Hematopoietic multipotent progenitor cell (in vitro differentiated cells): Measurements from ENCODE around the gene SEMA7A. TPM values are rescaled to one million over a fixed set of nuclear protein-coding genes. Genes with fewer than 3 reads are reported as not detected.

ENCODE experiments used
- DNase-seq, 3 donors: peaks; one replicate each; pipeline ENCODE4 v3.0.0-alpha.2; 2011 to 2015; ENCODE audit warnings: low read depth in 2 of 3, low spot score in 2 of 3
- total RNA-seq: library from RNA; depleted of rRNA; stranded (reverse); fragments of >200 nt; gene quantifications from one replicate; pipeline ENCODE4 v1.2.3, GENCODE V29; 2012

SEMA7A gene
- total RNA-seq, 1 donor, result 19.4 TPM

DNA sequence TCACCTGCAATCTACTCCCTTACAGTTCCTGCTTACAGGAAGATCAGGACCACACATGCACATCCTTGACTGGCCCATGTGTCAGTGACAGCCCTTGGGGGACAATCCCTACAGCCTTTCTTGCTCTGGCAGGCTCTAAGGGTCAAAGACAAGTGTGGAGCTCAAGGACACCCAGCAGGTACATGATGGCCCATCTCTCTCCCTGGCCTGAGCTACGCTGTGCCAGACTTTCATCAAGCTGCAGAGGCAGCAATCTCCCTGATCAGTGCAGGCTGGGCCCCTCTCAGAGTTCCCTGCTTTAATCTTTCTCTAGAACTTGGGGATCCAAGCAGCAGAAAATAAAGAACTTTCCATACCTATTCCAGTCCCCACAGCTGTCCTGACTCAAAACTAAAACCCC lies 2.6 kb downstream of the SEMA7A start:
- no peak for DNase-seq

DNA sequence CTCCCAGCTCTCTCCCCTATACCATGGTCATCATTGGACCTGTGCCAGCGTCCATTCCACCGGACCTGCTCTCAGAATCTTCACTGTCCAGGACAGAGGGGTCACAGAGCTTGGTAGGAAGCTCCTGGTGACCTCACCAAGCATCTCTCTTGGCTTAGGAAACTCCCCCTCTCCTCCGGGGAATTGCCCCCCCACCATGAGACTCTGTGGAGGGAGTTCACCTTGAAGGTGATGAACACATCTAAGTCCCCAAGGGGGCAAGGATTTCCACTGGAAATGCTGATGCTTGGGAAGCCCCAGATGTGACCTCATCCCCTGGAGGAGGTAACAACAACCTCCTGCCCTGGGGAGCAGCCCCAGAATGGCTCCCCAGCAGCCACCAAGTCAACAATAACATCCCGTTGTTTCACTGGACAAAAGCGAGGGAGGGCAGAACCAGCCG lies 3.2 kb downstream of the SEMA7A start:
- no peak for DNase-seq

DNA sequence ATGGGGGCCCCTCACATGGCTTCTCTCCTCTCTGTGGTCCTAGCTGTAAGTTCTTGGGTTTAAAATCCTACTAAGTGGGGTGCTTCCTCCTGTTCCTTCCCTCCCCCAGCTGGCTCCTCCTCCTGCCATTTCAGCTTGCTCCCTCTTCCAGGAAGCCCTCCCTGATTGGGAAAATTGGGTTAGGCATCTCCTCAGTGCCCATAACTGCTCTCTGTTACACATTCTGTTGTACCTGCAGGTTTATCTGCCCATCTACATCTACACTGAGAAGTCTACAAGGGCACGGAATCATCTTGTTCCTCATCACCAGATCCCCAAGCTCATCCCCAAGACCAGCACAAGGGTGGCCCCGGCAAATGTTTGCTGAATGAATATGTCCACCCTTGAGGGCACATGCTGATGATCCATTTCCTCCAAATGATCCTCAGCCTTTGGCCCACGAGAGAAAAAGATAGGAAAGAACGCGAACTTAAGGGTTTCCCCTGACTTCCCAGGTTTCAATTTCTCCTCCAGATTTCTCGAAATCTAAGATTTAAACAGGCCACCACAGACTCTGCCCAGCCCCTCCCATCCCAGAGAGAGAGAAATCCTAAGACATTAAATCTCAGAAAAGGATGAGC lies 3.9 kb downstream of the SEMA7A start:
- no peak for DNase-seq

DNA sequence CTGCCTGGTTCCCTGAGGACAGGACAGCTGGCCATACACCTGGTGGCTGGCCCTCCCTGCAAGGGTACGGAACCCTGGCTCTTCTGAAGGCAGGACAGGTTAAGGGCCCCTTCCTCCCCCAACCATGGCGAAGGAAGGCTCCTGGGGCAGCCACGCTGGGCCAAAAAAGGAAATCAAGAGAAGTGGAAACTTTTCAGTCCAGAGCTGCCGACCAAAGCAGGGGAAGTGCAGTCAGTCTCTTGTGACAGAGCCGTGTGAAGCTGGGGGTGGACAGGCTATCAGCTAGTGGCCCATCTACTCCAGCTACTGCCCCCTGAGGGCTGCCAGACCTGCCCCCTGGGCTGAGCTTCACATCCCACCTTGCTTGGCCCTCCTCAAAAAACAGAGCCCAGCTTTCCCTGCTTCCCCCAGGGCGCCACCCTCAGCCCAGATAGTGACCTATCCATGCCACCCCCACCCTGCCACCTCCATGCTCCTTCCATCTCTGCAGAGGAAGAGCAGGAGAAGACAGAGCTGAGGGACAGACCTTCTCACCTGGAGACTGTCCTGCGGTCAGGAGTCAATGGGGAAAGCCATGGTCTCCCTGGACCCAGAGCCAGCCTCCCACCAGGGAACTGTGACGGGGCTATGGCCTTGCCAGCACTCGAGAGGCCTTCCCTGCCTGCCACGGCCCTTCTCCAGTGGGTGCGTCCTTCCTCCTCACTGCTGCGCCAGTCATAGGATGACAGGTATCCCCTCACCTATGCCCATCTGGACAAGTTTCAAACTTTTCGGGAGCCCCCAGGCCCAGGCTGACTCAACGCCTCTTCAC lies 4.6 kb downstream of the SEMA7A start:
- no peak for DNase-seq

DNA sequence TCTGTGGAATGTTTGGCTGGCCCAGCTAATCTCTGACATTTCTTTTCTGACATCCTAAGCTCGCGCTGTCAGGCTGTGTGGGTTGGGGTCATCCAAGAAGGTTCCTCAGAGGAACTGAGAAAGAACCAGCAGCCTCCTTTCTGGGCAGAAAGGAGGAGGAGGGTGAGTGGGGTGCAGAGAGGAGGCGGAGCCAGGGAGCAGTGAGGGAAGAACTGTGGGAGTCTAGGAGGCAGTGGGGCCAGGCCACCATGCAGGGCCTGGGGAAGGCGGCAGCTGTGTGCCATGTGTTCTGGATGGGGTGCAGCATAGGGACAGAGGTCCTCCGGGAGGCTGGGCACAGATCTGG lies 5.3 kb downstream of the SEMA7A start:
- DNase-seq, result no peak

DNA sequence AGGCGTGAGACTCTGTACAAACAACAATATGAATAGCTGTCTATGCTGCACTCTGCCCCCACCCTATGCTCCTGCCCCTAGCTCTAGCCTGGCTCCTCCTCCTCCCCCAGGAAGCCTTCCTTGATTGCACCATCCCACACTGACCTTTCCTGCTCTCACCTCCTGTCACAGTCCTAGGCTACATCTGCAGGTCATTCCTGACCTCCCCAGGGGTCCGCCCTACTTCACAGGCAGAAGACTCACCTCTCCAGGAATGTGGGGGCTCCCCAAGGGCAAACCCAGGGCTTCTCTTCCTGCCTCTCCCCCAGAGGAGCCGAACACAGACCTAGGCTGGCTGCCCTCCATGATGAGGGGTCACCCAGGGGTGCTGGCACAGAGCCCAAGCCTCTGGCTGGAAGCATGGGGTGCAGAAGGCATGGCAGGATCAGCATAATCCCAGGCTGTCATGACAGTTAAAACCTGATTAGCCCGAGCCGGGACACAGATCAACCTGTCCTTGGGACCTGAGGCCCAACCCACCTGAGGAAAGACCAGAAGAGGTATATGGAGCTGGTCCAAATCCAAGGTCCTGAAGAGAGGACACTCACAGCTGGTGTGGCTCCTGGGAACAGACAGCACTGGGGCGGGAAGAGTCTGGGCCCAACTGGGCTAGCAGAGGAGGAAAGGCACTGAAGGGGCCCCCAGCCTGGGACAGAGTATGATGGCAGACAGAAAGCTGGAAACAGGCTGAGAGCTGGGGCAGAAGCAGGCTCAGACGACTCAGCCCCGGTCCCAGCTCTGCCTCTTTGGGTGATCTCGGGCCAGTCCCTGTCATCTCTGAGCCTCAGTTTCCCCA lies 5.9 kb downstream of the SEMA7A start:
- DNase-seq, result no peak

DNA sequence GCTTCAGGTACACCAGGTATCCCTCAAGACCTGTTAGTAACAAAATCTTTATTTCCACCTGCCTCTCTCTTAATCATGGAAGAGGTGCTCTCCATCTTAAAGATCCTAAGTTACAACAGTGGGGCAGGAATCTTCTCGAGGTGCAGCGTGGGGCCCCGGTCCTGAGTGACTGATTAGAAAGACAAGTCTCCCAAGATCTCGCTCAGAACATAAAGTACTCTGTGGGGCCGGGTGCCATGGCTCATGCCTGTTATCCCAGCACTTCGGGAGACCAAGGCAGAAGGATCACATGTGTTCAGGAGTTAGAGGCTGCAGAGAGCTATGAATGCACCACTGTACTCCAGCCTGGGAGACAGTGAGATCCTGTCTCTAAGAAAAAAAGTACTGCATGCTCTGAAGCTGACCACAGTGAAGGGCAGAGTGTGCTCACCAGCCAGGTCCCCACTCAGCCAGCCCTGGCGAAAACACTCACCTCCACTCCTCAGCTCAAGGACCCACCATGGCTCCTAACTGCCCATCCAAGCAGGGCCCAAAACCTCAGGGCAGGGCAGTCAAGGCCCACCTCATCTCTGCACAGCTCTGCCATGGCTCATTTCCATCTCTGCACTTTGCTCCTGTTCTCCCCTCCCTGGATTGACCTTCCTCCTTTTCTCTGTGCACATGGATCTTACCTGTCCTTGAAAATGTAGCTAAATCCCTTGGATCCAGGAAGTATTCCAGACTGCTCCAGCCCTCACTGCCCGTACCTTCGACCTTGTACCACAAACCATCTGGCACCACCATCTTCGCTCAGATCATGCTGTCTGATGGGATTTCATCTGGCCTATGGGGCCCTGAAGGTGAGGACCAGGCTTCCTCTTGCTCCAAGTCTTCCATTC lies 7.1 kb downstream of the SEMA7A start:
- no peak for DNase-seq

DNA sequence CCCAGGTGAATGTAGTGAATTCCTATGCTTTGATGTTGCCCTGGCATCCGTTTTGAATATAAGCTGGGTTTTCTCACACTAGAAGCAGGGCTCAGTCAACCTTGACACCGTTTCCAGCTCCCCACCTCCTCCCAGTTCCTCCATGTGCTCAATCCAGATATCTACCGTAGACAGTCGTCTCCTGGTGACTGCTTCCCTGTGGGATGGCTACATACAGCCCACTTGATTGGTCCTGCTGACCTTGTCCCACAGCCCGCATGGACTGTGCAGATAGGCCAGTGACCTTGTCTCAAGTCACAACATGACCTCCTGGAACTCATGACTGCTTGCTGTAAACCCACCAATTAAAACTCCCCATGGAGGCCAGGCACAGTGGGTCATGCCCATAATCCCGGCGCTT lies 8.1 kb downstream of the SEMA7A start:
- DNase-seq, result no peak

DNA sequence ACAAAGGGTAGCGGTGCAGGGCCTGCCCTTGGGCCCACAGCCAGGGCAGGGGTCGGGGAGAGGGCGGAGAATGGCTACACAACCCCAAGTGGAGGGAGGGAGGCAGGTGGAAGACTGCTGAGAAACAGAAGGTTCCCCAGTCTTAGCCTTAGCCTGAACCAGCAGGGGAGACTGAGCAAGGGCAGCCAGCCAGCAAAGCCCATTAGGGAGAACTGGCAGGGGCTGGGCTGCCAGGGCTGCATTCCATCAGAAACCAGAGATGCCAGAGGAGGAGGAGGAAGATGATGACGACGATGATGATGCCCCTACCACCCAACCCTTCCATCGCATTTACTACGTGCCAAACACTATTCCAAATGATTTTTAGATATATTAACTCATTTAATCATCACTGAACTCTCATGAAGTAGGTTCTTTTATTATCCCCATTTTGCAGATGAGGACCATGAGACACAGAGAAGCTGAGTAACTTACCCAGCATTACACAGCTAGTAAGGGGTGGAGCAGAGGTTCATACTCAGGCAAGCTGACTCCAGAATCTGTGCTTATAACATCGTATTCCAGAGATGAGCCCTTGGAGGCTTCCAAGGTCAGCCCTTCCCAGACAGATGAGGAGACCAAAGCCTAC lies 8.7 kb downstream of the SEMA7A start:
- DNase-seq, result no peak

DNA sequence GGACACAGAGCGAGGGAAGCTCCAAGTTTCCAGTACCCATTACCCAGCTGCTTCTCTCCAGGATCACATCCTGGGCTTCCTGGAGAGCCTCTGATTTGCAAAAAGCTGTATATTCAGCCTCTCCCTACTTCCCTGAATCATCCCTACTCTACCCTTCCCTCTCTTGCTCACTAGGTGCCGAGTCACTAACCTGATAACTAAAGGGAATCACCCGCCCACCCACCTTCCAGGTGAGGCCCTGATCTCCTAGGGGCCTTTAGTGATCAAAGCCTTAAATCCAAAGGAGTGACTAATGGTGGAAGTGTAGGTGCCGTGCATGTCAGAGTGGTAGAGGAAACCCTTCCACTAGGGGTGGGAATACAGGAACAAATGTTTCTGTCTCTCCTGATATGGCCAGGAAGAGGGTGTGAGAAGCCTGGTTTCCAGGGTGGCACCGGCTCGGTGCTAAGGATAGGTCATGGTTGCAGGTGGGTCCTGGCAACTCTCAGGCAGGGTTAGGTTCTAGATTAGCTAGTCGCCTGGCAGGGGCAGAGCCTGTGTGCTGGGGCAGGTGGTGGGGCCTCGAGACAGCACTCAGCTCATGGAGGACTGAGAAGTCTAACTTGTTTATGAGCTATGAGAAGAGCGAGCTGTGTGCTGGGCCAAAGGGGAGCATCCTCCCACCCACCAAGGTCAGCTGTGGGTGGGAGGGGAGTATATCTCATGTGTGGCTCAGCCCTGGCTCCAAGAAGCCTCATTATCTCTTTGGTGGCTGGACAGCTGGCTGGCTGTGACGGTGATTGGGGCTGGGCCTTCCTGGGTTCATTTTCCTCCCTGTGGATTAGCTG lies 10.1 kb downstream of the SEMA7A start:
- DNase-seq, result no peak

DNA sequence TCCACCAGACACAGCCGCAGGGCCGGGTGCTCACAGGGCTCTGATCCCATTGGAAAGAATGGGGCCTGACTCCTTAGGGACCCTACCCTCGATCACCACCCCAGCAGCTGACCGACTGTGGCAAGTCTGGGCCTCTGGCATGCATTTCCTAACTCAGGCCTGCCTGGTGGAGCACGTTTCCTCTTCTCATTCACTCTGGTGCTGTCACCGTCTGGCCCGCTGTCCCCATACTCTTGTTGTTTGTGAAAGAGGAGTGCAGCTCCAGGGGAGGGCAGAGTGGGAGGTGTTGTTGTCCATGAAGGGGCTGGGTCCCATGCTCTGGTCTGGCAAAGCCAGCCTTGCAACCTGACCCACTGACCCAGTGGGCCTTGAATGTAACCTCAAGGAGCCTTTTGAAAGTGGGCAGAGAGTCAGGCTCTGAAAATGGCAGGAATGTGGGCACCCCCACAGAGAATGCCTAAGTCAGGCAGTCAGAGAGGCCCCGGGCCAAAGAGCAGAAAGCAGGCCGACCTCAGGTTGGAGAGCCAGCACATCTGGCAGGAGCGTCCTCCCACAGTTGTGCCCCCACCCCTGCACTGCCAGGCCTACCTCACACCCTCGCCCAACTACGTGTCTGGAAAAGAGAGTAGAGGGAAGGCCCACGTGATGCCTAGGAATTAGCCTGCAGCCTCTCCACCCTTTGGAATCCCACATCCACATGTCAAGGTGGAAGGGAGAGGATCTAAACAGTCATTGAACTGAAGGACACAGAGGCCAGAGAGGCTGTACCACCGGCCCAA lies 10.9 kb downstream of the SEMA7A start:
- peak in 1 of 3 donors; percentile 36 for DNase-seq

DNA sequence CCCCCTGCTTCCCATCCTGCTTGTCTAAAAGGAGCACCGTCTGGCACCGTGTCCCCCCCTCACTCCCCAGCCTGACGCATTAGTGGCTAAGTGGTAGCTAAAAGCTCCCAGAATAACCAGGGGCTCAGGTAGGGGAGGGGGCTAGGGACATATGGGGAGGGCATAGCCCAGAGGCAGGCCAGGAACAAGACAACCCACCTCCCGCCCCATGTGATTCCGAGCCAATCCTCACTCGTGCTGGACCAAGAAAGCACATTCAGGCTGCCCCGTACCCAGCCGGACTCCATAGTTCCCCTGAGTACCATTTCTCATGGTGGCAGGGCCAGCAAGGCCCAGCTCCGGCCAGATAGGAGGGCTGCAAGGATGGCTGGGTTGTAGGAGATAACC lies 11.5 kb downstream of the SEMA7A start:
- no peak for DNase-seq

DNA sequence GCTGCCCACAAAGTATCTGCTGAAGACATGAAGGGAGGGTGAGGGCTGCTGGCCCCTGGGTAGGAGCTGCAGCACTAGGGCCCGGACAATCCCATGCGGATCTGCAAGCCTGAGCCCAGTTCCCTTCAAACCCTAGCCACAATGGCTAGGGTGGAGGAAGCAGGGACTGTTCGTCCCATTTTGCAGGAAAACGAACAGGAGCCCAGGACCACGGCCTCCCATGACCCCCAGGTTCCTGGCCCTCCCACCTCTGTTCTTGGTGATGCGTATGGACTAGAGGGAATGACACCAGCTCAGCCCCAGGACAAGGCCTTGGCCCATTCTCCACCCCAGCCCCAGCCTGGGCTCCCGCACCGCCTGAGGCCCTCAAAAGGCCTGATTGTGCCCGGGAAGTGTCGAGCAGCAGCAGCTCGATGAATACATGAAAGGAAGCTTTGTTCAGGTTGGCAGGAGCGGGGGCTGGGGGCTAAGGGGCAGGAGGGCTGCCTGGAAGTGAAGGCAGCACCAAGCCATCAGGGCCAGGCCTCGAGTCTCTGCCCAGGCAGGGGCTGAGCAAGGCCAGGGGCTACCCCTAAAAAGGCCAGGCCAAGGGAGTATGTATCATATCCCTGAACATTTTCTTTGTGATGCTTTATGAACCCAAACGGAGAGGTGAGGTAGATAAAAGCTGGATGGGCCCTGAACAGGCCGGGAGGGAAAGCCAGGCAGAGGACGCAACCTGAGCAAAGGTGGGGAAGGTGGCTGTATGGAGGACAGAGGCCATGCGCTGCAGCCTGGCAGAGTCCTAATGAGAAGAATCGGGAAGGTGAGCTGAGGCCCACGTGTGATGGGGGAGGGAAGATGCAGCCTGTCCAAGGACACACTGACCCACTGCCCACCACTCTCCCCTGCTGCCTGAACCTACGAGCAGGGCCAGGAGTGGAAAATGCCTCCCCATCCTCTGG lies 12.2 kb downstream of the SEMA7A start:
- no peak for DNase-seq

DNA sequence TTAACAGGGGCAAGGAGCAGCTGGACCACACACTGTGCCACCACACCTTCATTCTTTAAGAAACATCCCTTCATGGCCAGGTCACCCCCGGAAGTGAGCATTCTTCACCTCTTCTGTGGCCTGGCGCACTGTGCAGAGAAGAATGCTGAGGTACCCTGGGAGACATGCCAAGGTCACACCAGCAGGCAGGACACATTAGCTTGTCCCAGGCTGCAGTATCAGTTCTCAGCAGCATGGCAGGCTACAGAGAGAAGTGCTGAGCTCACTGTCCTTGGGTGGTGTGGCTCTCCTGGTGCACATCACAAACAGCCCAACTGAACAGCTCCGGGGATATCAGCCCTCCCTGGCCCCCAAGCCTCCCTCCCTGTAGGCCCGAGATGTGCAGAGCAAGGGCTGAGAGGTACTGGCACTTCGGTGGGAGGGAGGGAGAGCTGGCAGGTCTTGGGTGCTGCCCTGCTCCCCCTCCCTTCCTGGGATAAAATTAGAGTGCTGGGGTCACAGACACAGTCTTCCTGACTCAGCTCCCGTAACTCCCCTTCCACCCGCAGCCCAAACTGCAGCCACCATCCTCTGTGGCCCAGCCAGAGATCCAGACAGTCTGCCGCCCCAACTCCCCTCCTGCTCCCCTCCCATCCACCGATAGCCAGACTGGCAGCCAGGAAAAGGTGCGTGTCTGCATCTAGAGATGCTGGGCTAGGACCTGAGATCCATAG lies 13.4 kb downstream of the SEMA7A start:
- no peak for DNase-seq

DNA sequence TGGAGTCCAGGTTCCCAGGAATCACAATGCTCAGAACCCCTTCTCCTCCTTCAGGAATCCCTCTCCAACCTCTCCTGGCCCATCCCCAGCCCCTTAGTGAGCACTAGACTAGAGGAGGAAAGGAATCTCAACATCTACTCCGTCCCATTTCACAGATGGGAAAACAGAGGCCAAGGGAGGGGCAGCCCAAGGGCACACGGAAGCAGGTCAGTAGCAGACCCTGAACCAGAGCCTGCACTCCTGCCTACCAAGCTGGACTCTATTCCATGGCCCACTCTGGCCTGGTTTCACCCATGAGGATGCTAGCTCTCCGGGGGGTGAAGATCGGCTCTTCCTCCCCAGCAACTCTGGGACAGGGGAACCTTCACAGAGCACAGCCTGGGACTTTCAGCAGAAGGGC lies 14.3 kb downstream of the SEMA7A start:
- no peak for DNase-seq

DNA sequence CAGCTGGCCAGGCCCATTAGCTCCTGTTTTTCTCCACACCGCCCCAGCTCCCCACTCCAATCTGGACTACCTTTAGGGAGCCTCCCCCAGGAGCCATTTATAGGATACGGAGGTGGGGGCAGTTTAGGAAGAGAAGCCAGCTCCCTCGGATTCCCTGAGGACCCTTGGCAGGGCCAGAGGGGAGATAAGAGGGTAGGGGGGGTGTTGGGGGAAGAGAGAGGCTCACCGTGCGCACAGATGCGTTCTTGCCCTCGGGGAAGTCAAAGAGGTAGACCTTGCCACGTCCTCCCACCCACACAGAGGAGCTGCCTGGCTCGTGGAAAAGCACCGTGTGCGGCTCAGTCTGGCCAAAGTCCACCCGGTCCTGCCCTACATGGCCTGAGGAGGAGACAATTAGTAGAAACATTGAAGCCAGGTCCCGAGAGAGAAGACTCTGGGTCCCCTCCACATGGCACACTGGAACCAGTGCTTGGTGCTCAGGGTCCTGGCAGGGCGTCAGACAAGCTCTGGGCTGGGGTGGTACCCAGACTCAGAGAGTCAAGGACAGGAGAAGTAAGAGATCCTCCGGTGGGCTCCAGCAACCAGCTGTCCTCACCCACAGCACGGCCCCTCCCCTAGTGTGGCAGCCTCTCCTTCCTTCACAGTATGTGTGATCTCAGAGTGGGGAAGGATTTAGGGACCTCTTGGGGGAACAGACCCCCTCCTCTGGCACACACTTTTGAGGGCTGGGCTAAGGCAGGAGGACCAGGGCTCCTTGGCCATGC lies 15.0 kb downstream of the SEMA7A start:
- no peak for DNase-seq
